Endothelial cell of umbilical vein (primary cell): ENCODE measurements around the gene OPRM1. TPM values are rescaled to one million over a fixed set of nuclear protein-coding genes. Genes with fewer than 3 reads are reported as not detected.

Source experiments
- BruUV-seq: library from RNA; stranded (reverse); fragments of 400-500 nt; replicated peaks from 2 replicates; lab custom pipeline; 2021; lab: Mats Ljungman, UMichigan
- CTCF ChIA-PET: fragments of 300-600, 350-600 bp; sonication (Branson Sonifier 250); formaldehyde crosslinking; loops from one replicate; lab custom pipeline; 2021; ENCODE audit warnings: antibody characterized with exemption, inconsistent platforms; lab: Charles Lee
- POLR2A ChIA-PET: fragments of 300-600, 350-600 bp; sonication (Branson Sonifier 250); formaldehyde crosslinking; loops from one replicate; lab custom pipeline; 2021; ENCODE audit warnings: antibody characterized with exemption, inconsistent platforms; lab: Charles Lee
- DNase-seq: peaks from one replicate; pipeline ENCODE4 v3.0.0-alpha.2; 2011; ENCODE audit warnings: low read depth, low spot score
- FAIRE-seq: peaks from 2 replicates; lab custom pipeline; 2011; peaks lifted over from hg19 to GRCh38; lab: Jason Lieb, UNC
- H2AFZ ChIP-seq: 2 replicates; pipeline ENCODE4 v1.6.0; 2012; ENCODE audit warnings: low read depth, low read length, control low read depth, inconsistent platforms
- H3K27ac ChIP-seq: 2 replicates; pipeline ENCODE4 v1.5.1; 2011; ENCODE audit warnings: low read depth, mild to moderate bottlenecking, control low read depth, low read length, moderate library complexity; ENCODE audit not compliant: insufficient read depth
- H3K27me3 ChIP-seq, 2 experiments: 2 replicates each; pipeline versions ENCODE4 v1.6.0 to v1.6.1; 2011; ENCODE audit warnings: low read length in 2 of 2, mixed read lengths in 1 of 2; ENCODE audit not compliant: control insufficient read depth in 2 of 2, insufficient read depth in 2 of 2
- H3K36me3 ChIP-seq, 2 experiments: 2 replicates in 1 of 2; 3 replicates in 1 of 2; pipeline ENCODE4 v1.5.1; 2011; ENCODE audit warnings: low read length in 2 of 2, mild to moderate bottlenecking in 1 of 2, moderate library complexity in 1 of 2; ENCODE audit not compliant: control insufficient read depth in 2 of 2, insufficient read depth in 2 of 2; ENCODE audit errors: extremely low read depth in 1 of 2
- H3K4me1 ChIP-seq: 3 replicates; pipeline ENCODE4 v1.5.1; 2011; ENCODE audit warnings: mild to moderate bottlenecking, low read length; ENCODE audit not compliant: control insufficient read depth, insufficient read depth; ENCODE audit errors: extremely low read depth
- H3K4me2 ChIP-seq: 2 replicates; pipeline ENCODE4 v1.6.1; 2011; ENCODE audit warnings: low read length, control low read depth, mixed read lengths; ENCODE audit not compliant: insufficient read depth
- H3K4me3 ChIP-seq, 3 experiments: fragments of 200-600 bp in 1 of 3; sonication (generic), shearing (Covaris generic) in 1 of 3; replicated peaks in 1 of 3; 2 replicates each; pipeline ENCODE4 v1.5.1; 2011 to 2016; ENCODE audit warnings: control low read depth in 3 of 3, low read length in 3 of 3, mild to moderate bottlenecking in 2 of 3, inconsistent platforms in 1 of 3, low read depth in 1 of 3, moderate library complexity in 1 of 3; ENCODE audit not compliant: insufficient read depth in 1 of 3
- H3K79me2 ChIP-seq: 2 replicates; pipeline ENCODE4 v1.6.0; 2012; ENCODE audit warnings: low read length, inconsistent platforms; ENCODE audit not compliant: control insufficient read depth, insufficient read depth
- H3K9ac ChIP-seq: replicated peaks from 2 replicates; pipeline ENCODE3; 2011; ENCODE audit warnings: low read length, control low read depth; ENCODE audit not compliant: insufficient read depth; ENCODE audit errors: extremely low read depth
- H3K9me1 ChIP-seq: replicated peaks from 3 replicates; pipeline ENCODE4 v1.6.0; 2011; ENCODE audit warnings: mild to moderate bottlenecking, low read length; ENCODE audit not compliant: control insufficient read depth, insufficient read depth; ENCODE audit errors: extremely low read depth
- H3K9me3 ChIP-seq: replicated peaks from 2 replicates; pipeline ENCODE4 v1.5.1; 2012; ENCODE audit warnings: low read length, inconsistent platforms; ENCODE audit not compliant: control insufficient read depth, insufficient read depth
- H4K20me1 ChIP-seq: replicated peaks from 2 replicates; pipeline ENCODE3; 2011; ENCODE audit warnings: mild to moderate bottlenecking, low read length; ENCODE audit not compliant: control insufficient read depth, insufficient read depth; ENCODE audit errors: extremely low read depth
- EZH2 ChIP-seq: IDR thresholded peaks from 2 replicates; pipeline ENCODE4 v1.6.1; 2012; ENCODE audit warnings: borderline replicate concordance, low read depth, mild to moderate bottlenecking, moderate library complexity, low read length, inconsistent platforms; ENCODE audit not compliant: severe bottlenecking
- FOS ChIP-seq: IDR thresholded peaks from 2 replicates; pipeline ENCODE4 v1.6.1; 2011; ENCODE audit warnings: mild to moderate bottlenecking, low read length, moderate library complexity, borderline replicate concordance; ENCODE audit not compliant: insufficient read depth
- GATA2 ChIP-seq: IDR thresholded peaks from 2 replicates; pipeline ENCODE4 v1.7.0; 2011; ENCODE audit warnings: low read depth, mild to moderate bottlenecking, moderate library complexity, mixed read lengths, low read length; ENCODE audit not compliant: insufficient read length, insufficient read depth
- JUN ChIP-seq: IDR thresholded peaks from 2 replicates; pipeline ENCODE4 v1.6.1; 2011; ENCODE audit warnings: borderline replicate concordance, low read depth; ENCODE audit not compliant: insufficient read length, insufficient read depth
- MYC ChIP-seq: IDR thresholded peaks from one replicate; pipeline ENCODE4 v1.6.1; 2011; ENCODE audit warnings: mild to moderate bottlenecking, low read depth, low read length
- POLR2A ChIP-seq: IDR thresholded peaks from 2 replicates; pipeline ENCODE4 v1.6.1; 2012; ENCODE audit warnings: low read depth, mild to moderate bottlenecking, control low read depth, low read length
- POLR2AphosphoS5 ChIP-seq: IDR thresholded peaks from 2 replicates; pipeline ENCODE4 v1.6.1; 2012; ENCODE audit warnings: low read depth, mild to moderate bottlenecking, control low read depth, low read length, moderate library complexity; ENCODE audit not compliant: insufficient read depth
- dilution Hi-C: fragments of 300-500 bp; cut with MboI; formaldehyde crosslinking; loops from one replicate; pipeline ENCODE4 v1.15.0; 2019; ENCODE audit warnings: low sequenced_read_pairs; ENCODE audit not compliant: extremely low pct_ligation_motif_present
- intact Hi-C: fragments of 100-400 bp; cut with micrococcal nuclease; formaldehyde crosslinking; loops from one replicate; pipeline ENCODE4 v1.10.0; 2022
- polyA plus RNA-seq, 4 experiments: library from polyadenylated mRNA; depleted of rRNA in 3 of 4; stranded (reverse) in 3 of 4; unstranded in 1 of 4; fragments of >200 nt; gene quantifications; 2 replicates each; pipeline versions ENCODE4 v1.2.1 to v1.2.3, GENCODE V29; 2011 to 2012; ENCODE audit warnings: missing spikeins in 1 of 4
- total RNA-seq: library from RNA; stranded (reverse); gene quantifications from 2 replicates; pipeline ENCODE4 v1.2.3, GENCODE V29; 2021
- TF ChIP-seq, protein P1 (sequence below): IDR thresholded peaks from 2 replicates; pipeline ENCODE4 v1.6.1; 2011; ENCODE audit not compliant: insufficient read depth, insufficient read length
- TF ChIP-seq, protein P2 (sequence below), 2 donors: IDR thresholded peaks; 1 replicate in 1 of 2; 2 replicates in 1 of 2; pipeline ENCODE4 v1.5.1; 2011; ENCODE audit warnings: low read length in 2 of 2, mild to moderate bottlenecking in 2 of 2, moderate library complexity in 2 of 2, control low read depth in 1 of 2, inconsistent platforms in 1 of 2, low read depth in 1 of 2; ENCODE audit not compliant: insufficient read depth in 1 of 2; ENCODE audit errors: extremely low read depth in 1 of 2

The OPRM1 gene
- total and polyA plus RNA-seq, 2 donors (not counting 3 experiments of a cell fraction or from before 2014, with no cell fraction given) = not detected

DNA sequence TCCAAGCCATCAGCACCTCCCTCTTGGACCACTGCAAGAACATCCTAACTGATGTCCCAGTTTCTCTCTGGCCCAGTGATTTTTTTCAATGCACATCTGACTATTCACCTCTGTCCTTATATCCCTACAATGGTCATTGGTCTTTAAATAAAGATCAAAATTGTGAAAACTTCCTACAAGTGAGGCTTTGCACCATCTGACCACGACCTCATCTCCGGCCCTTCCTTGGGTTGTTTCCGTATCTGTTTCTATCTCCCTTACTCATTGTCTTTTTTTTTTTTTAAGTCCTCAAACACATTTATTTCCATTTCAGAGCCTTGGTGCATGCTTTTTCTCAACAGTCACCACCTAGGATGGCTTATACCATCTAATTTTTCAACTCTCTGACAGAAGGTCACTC, 229.4 kb downstream of the OPRM1 start:
- Histone ChIP-seq H4K20me1 (no peaks in the 10 kb centered on the region), H3K9ac (no peak overlapping the region), H3K9me1 (no peaks in the 10 kb centered on the region), H3K4me1 (no peaks in the 10 kb centered on the region), H3K36me3 (no peaks in the 10 kb centered on the region), H3K4me3 (no peak overlapping the region), H3K27ac (no peak overlapping the region), H2AFZ (no peak overlapping the region), H3K79me2 (no peaks in the 10 kb centered on the region), H3K4me2 (no peak overlapping the region), H3K9me3 (no peaks in the 10 kb centered on the region), H3K27me3 (no peaks in the 10 kb centered on the region)
- POLR2A ChIA-PET = no interaction called here
- TF ChIP-seq EZH2 (no peak), FOS (no peak), GATA2 (no peak), POLR2A (no peak), JUN (no peak), POLR2AphosphoS5 (no peak), MYC (no peak)
- TF ChIP-seq, protein P1, sequence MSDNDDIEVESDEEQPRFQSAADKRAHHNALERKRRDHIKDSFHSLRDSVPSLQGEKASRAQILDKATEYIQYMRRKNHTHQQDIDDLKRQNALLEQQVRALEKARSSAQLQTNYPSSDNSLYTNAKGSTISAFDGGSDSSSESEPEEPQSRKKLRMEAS = no peak
- TF ChIP-seq, protein P2, sequence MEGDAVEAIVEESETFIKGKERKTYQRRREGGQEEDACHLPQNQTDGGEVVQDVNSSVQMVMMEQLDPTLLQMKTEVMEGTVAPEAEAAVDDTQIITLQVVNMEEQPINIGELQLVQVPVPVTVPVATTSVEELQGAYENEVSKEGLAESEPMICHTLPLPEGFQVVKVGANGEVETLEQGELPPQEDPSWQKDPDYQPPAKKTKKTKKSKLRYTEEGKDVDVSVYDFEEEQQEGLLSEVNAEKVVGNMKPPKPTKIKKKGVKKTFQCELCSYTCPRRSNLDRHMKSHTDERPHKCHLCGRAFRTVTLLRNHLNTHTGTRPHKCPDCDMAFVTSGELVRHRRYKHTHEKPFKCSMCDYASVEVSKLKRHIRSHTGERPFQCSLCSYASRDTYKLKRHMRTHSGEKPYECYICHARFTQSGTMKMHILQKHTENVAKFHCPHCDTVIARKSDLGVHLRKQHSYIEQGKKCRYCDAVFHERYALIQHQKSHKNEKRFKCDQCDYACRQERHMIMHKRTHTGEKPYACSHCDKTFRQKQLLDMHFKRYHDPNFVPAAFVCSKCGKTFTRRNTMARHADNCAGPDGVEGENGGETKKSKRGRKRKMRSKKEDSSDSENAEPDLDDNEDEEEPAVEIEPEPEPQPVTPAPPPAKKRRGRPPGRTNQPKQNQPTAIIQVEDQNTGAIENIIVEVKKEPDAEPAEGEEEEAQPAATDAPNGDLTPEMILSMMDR (IDR thresholded peaks at IDR 0.05; ENCODE audit: extremely low read depth in 1 of 2, insufficient read depth in 1 of 2, low read depth in 1 of 2, low read length in 2 of 2) = no peak
- FAIRE-seq (no peak), DNase-seq (no peak)
- intact Hi-C loops = no loop called here
- no TSS peak for BruUV-seq
- CTCF ChIA-PET = interaction anchor here (1.5 kb wide), 1 partner anchor 15 kb away, joined by 3 read pairs; no protein-coding TSS in a partner anchor
- dilution Hi-C loops = no loop called here
